GM23338 (cell line): ENCODE measurements around the gene TYMS. TPM values are rescaled to one million over a fixed set of nuclear protein-coding genes. Genes with fewer than 3 reads are reported as not detected.

Experiments used
- ATAC-seq: fragments of 200-7000 bp; cut with Tn5 transposase; 3 replicates; pipeline ENCODE4 v1.9.1; 2020
- DNase-seq: peaks from one replicate; pipeline ENCODE4 v3.0.0-alpha.2; 2015; ENCODE audit warnings: low spot score
- H2AFZ ChIP-seq: fragments of 200-600 bp; sonication (generic); 2 replicates; pipeline ENCODE4 v1.8.0; 2016; ENCODE audit warnings: antibody characterized with exemption, mild to moderate bottlenecking, moderate library complexity
- H3F3A ChIP-seq: fragments of 200-600 bp; sonication (generic); replicated peaks from 2 replicates; pipeline ENCODE4 v1.8.0; 2017; ENCODE audit warnings: antibody characterized with exemption, mixed run types, low read depth
- H3K27ac ChIP-seq: fragments of 200-600 bp; sonication (generic); 2 replicates; pipeline ENCODE4 v1.6.1; 2016; ENCODE audit warnings: low read depth
- H3K27me3 ChIP-seq: fragments of 200-600 bp; sonication (generic); 2 replicates; pipeline ENCODE4 v1.8.0; 2016; ENCODE audit warnings: mild to moderate bottlenecking, mixed run types, moderate library complexity; ENCODE audit not compliant: insufficient read depth
- H3K36me3 ChIP-seq: fragments of 200-600 bp; sonication (generic); 2 replicates; pipeline ENCODE4 v1.8.0; 2016; ENCODE audit warnings: mild to moderate bottlenecking; ENCODE audit not compliant: insufficient read depth
- H3K4me1 ChIP-seq: fragments of 200-600 bp; sonication (generic); 2 replicates; pipeline ENCODE4 v1.8.0; 2016; ENCODE audit warnings: mild to moderate bottlenecking, moderate library complexity; ENCODE audit not compliant: insufficient read depth
- H3K4me2 ChIP-seq: fragments of 200-600 bp; sonication (generic); 2 replicates; pipeline ENCODE4 v1.7.1; 2017; ENCODE audit warnings: mixed run types
- H3K4me3 ChIP-seq: fragments of 200-600 bp; sonication (generic); 2 replicates; pipeline ENCODE4 v1.6.1; 2016; ENCODE audit warnings: mixed run types
- H3K79me2 ChIP-seq: fragments of 200-600 bp; sonication (generic); replicated peaks from 2 replicates; pipeline ENCODE4 v1.8.0; 2017; ENCODE audit warnings: mild to moderate bottlenecking; ENCODE audit not compliant: insufficient read depth
- H3K9me2 ChIP-seq: fragments of 200-600 bp; sonication (generic); 2 replicates; pipeline ENCODE4 v1.8.0; 2017; ENCODE audit not compliant: insufficient read depth
- H4K20me1 ChIP-seq: fragments of 200-600 bp; sonication (generic); replicated peaks from 2 replicates; pipeline ENCODE4 v1.8.0; 2017; ENCODE audit warnings: mild to moderate bottlenecking; ENCODE audit not compliant: insufficient read depth
- H3K27ac Mint-ChIP-seq: 2 replicates; pipeline ENCODE4 v1.8.0; 2020; ENCODE audit warnings: inconsistent platforms, mild to moderate bottlenecking, moderate library complexity, mixed read lengths
- H3K27me3 Mint-ChIP-seq: 3 replicates; pipeline ENCODE4 v1.8.0; 2022; ENCODE audit warnings: low read depth, mild to moderate bottlenecking, moderate library complexity, mixed read lengths, inconsistent platforms; ENCODE audit not compliant: insufficient read depth, poor library complexity
- H3K36me3 Mint-ChIP-seq: 3 replicates; pipeline ENCODE4 v1.8.0; 2021; ENCODE audit warnings: low read depth, mild to moderate bottlenecking, inconsistent platforms, moderate library complexity, mixed read lengths
- H3K4me1 Mint-ChIP-seq: 3 replicates; pipeline ENCODE4 v1.8.0; 2020; ENCODE audit warnings: mild to moderate bottlenecking, inconsistent platforms, mixed read lengths
- H3K4me3 Mint-ChIP-seq: 3 replicates; pipeline ENCODE4 v1.8.0; 2021; ENCODE audit warnings: moderate library complexity, mild to moderate bottlenecking, inconsistent platforms, mixed read lengths
- H3K9me3 Mint-ChIP-seq: 3 replicates; pipeline ENCODE4 v1.8.0; 2020; ENCODE audit warnings: moderate library complexity, mild to moderate bottlenecking, inconsistent platforms, mixed read lengths
- CTCF ChIP-seq, 2 experiments: fragments of 200-600 bp in 1 of 2; sonication (generic) in 1 of 2; conservative IDR thresholded peaks; 2 replicates each; pipeline versions ENCODE4 v1.5.1 to v1.6.1; 2016 to 2017; ENCODE audit warnings: antibody characterized with exemption in 2 of 2, low read depth in 2 of 2, mild to moderate bottlenecking in 2 of 2, moderate library complexity in 1 of 2
- ETS1 ChIP-seq: IDR thresholded peaks from 2 replicates; pipeline ENCODE4 v1.6.1; 2016; ENCODE audit warnings: antibody characterized with exemption
- JUNB ChIP-seq: IDR thresholded peaks from one replicate; pipeline ENCODE4 v1.6.1; 2016; ENCODE audit warnings: antibody characterized with exemption; ENCODE audit not compliant: unreplicated experiment
- REST ChIP-seq: IDR thresholded peaks from one replicate; pipeline ENCODE4 v1.6.1; 2018; ENCODE audit warnings: antibody characterized with exemption; ENCODE audit not compliant: unreplicated experiment
- polyA plus RNA-seq: library from polyadenylated mRNA; unstranded; fragments of >200 nt; fragmentation: Nextera tagmentation; extraction: Ambion mirVana; gene quantifications from 2 replicates; pipeline ENCODE4 v1.2.1, GENCODE V29; 2016
- total RNA-seq: library from RNA; depleted of rRNA; stranded (reverse); fragments of >200 nt; shearing (Covaris generic); gene quantifications from 2 replicates; pipeline ENCODE4 v1.2.3, GENCODE V29; 2014

The TYMS gene
- total and polyA plus RNA-seq, 2 experiments from 2014 or later, result 52.9 to 72.3 TPM

- TF ChIP-seq REST (no peak), JUNB (no peak), CTCF (conservative IDR thresholded peaks at IDR 0.05; ENCODE audit: low read depth in 2 of 2) (no peak)
These were observed 18.6 kb downstream of the TYMS start (continued) for GRCh38 chr18:676069-676468.

GRCh38 chr18:676736-677135 lies 19.3 kb downstream of the TYMS start:
- H3K36me3 ChIP-seq, result peaks cover 36% of the 10 kb centered on the region
- H3K79me2 ChIP-seq, result no peaks in the 10 kb centered on the region
- H3K4me2 ChIP-seq, result no peak overlapping the region
- H3F3A ChIP-seq, result no peaks in the 10 kb centered on the region; the same call in 1 of the 2 replicates
- no peak overlapping the region for H2AFZ ChIP-seq
- H3K9me3 Mint-ChIP-seq, result no peaks in the 10 kb centered on the region
- H3K27ac ChIP-seq, result 0 out of 2 replicates have a peak overlapping the region, but pooled peaks have one; percentile 19
- H3K27me3 ChIP-seq, result no peaks in the 10 kb centered on the region
- H3K9me2 ChIP-seq, result no peaks in the 10 kb centered on the region
- DNase-seq, result no peak
- no peak for ATAC-seq
- no peaks in the 10 kb centered on the region for H3K4me1 ChIP-seq
- H3K4me3 ChIP-seq, result no peak overlapping the region
- peaks cover 21% of the 10 kb centered on the region for H3K27me3 Mint-ChIP-seq
- TF ChIP-seq ETS1 (no peak), REST (no peak)
- H4K20me1 ChIP-seq, result no peaks in the 10 kb centered on the region; the same call in 1 of the 2 replicates
- no peak overlapping the region for H3K4me3 Mint-ChIP-seq
- no peak overlapping the region for H3K27ac Mint-ChIP-seq
- peaks cover 7% of the 10 kb centered on the region; the same call in 2 of the 3 replicates for H3K4me1 Mint-ChIP-seq
- H3K36me3 Mint-ChIP-seq, result peaks cover 83% of the 10 kb centered on the region
